ENCODE data around the gene EMILIN2. TPM values are rescaled to one million over a fixed set of nuclear protein-coding genes. Genes with fewer than 3 reads are reported as not detected.

EMILIN2 gene
- total and polyA plus RNA-seq, 2 of the 8 experiments (the other 6 are each of a cell fraction or from before 2014, with no cell fraction given), result 6.0 to 7.5 TPM

DNA sequence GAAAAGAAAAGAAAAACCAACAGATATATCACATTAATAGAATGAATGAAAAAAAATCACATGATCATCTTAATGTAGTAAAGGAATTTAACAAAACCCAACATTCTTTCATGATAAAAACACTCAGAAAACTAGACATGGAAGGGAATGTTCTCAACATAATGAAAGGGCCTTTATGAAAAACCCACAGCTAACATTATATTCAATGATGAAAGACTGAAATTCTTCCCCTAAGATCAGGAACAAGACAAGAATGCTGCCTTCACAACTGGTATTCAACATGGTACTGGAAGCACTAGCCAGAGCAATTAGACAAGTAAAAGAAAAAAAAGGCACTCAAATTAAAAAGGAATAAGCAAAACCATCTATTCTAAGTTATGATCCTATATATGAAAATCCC lies 28.5 kb upstream of the EMILIN2 start:
- FAIRE-seq, result no peak
- Histone ChIP-seq H4K5ac (ENCODE audit: insufficient read length, low read depth, low read length) (no peak overlapping the region), H4K20me1 (replicated peaks in 1 of 2; ENCODE audit: control insufficient read depth in 1 of 2, insufficient read depth in 2 of 2, low read length in 2 of 2) (no peaks in the 10 kb centered on the region), H3K27me3 (replicated peaks in 1 of 4; ENCODE audit: control insufficient read depth in 3 of 4, extremely low read depth in 1 of 4, insufficient read depth in 3 of 4, low read length in 3 of 4) (no peaks in the 10 kb centered on the region), H3K23ac (ENCODE audit: insufficient read length) (no peak overlapping the region), H3K27ac (ENCODE audit: low read depth, low read length) (no peak overlapping the region), H4K8ac (ENCODE audit: extremely low read depth, insufficient read depth, low read length) (no peak overlapping the region), H3K79me2 (ENCODE audit: control insufficient read depth in 1 of 2, insufficient read depth in 2 of 2, low read length in 2 of 2) (no peaks in the 10 kb centered on the region), H3K4me1 (replicated peaks in 1 of 4; ENCODE audit: control insufficient read depth in 3 of 4, insufficient read depth in 4 of 4, low read length in 3 of 4) (no peaks in the 10 kb centered on the region), H3K36me3 (ENCODE audit: control insufficient read depth in 2 of 4, insufficient read depth in 4 of 4, low read length in 3 of 4) (no peaks in the 10 kb centered on the region), H3K56ac (replicated peaks; ENCODE audit: insufficient read length, low read depth, low read length) (no peak overlapping the region), H3K4me2 (ENCODE audit: insufficient read depth in 1 of 2, low read depth in 2 of 2, low read length in 2 of 2) (no peak overlapping the region), H2BK120ac (replicated peaks; ENCODE audit: low read depth, low read length) (no peak overlapping the region), H2BK5ac (ENCODE audit: low read depth, low read length) (no peak overlapping the region), H2BK20ac (ENCODE audit: low read length) (no peak overlapping the region), H2BK15ac (ENCODE audit: low read length) (no peak overlapping the region), H3K9me3 (ENCODE audit: insufficient read depth in 2 of 2, low read depth in 1 of 2, low read length in 1 of 2) (peaks cover 0 to 9% of the 10 kb centered on the region in 2 experiments; a peak in 2 of 4 replicates), H3K4me3 (ENCODE audit: extremely low read depth in 1 of 4, insufficient read depth in 2 of 4, low read depth in 3 of 4, low read length in 4 of 4) (no peak overlapping the region), H3K79me1 (ENCODE audit: low read depth, low read length) (no peaks in the 10 kb centered on the region), H4K91ac (replicated peaks; ENCODE audit: insufficient read length, low read length) (no peak overlapping the region), H3K9ac (replicated peaks in 1 of 4; ENCODE audit: extremely low read depth in 1 of 4, low read depth in 3 of 4, low read length in 3 of 4) (no peak overlapping the region), H3K18ac (ENCODE audit: extremely low read depth, low read length) (no peak overlapping the region), H3K4ac (replicated peaks; ENCODE audit: insufficient read length, low read depth, low read length) (no peak overlapping the region), H3K23me2 (ENCODE audit: low read depth, low read length) (no peaks in the 10 kb centered on the region), H2AK5ac (ENCODE audit: low read depth, low read length) (no peak overlapping the region), H2AFZ (ENCODE audit: low read length) (no peak overlapping the region), H2BK12ac (ENCODE audit: low read depth, low read length) (no peak overlapping the region), H3K14ac (ENCODE audit: insufficient read length) (no peak overlapping the region)
- POLR2A ChIA-PET (ENCODE audit: partially characterized antibody), result no interaction called here
- DNase-seq (ENCODE audit: low read depth in 1 of 2, low spot score in 2 of 2), result no peak
- no peak for TF ChIP-seq ZNF274 (IDR thresholded peaks at IDR 0.05; ENCODE audit: borderline replicate concordance, extremely low read depth, low read length)
- CTCF ChIA-PET (ENCODE audit: partially characterized antibody), result no interaction called here
